NOMO-1 (cell line): ENCODE data around the gene PDZD7.

Experiments
- DNase-seq, 2 experiments: peaks; one replicate each; lab custom pipeline; 2025; ENCODE audit not compliant: unreplicated experiment in 2 of 2; lab: John Stamatoyannopoulos, UW

The PDZD7 gene

GRCh38 chr10:101031128-101031795, at the start of gene PDZD7, which contains the start of gene SFXN3:
Gene PDZD7 (minus strand): TSS chr10:101031129. CDS start chr10:101030219, 910 bp downstream.
Gene SFXN3 (plus strand): TSS chr10:101031234. CDS start chr10:101034695, 3,461 bp downstream.
- DNase-seq = peak; percentile 82 to 98

DNA sequence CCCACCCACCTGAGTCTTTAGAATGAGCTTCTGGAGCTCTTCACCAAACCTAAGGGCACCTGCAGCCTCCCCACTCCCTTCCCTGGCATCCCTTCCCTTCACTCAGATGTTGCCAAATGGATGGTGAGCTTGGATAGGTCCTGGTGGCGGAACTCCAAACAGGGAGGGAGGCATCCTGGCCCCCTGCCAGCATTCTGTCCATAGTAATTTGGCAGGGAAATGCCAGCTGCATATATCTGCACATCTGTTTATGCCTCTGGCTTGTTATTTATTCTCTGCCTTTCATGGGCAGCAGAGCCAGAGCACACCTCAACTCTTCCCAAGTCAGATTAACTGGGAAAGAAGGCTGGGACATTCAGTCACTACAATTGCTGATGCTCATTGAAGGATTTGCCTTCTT, 48.9 kb upstream of the PDZD7 start:
- no peak for DNase-seq

DNA sequence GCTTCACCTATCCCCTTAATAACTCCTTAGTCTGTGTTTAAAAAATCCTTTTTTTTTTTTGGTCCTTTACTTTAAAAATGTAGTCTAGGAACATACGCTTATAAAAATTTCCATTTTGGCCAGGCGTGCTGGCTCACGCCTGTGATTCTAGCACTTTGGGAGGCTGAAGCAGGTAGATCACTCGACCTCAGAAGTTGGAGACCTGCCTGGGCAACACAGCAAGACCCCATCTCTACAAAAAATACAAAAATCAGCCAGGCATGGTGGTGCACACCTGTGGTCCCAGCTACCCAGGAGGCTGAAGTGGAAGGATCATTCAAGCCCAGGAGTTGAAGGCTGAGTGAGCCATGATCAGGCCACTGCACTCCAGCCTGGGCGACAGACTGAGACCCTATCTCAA, 45.7 kb upstream of the PDZD7 start:
- DNase-seq = no peak

DNA sequence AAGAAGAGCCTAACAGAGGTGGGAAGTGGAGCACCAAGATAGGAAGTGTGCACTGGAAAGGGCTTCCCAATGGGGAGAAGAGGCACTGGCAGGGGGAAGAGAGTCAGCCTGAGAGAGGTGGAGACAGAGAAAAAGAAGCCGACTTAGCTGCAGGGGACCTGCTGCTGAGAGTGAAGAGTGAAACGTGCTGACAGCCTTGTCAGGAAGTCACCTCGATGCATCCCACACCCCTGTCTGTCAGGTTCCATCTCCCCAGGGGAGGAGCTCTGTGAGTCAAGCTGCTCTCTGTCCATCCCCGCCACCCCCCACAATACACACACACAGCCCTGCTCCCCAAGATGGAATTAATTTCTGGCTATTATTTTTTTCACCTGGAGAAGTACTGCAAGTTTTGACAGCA, 44.8 kb upstream of the PDZD7 start:
- DNase-seq = no peak

DNA sequence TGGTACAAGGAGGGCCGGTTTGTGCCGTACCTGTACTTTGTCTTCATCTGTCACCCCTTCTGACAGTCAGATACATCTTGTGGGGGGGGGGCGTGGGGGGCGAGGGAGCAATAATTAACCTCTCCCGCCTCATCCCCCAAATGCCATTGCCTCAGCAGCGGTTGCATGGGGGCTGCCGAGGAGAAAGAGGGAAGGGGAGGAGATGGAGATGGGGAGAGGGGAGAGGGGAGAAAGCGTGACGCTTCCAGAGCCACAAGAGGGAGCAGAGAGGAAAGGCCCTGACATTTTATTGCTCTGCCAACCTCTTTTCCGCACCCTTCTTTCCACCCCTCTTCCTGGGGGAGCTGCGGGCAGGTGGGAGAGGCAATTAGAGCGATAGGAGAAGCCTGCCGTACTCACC, 42.7 kb upstream of the PDZD7 start:
- DNase-seq = no peak

GRCh38 chr10:101072923-101073322, 42.0 kb upstream of the PDZD7 start:
- no peak for DNase-seq

DNA sequence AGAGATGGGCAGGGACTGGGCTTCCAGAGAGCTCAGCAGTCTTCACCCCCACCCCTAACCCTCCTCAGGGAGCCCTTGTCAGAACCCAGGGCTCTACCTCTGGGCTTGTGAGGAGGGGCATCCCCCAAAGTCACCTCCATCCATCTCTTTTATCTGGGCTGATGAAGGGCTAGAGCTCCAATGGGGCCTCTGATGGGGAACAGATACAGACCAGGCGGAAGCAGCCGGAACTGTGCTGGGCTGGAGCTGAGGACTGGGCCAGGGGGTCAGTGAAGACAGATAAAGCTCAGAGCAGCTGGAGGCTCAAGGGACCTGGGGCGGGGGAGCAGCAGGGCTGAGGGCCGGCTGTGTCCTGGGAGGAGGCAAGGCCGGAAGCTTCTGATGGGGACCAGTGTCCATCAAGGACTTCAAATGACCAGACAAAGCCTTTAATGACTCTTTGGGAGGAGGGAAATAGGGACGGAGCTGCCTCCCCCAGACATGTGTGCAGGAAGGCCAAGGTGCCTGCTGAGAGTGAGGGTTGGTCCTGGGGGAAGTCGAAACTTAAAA, 41.0 kb upstream of the PDZD7 start:
- no peak for DNase-seq

GRCh38 chr10:101071267-101071884, 40.4 kb upstream of the PDZD7 start:
- peak; percentile 88 to 96 for DNase-seq

DNA sequence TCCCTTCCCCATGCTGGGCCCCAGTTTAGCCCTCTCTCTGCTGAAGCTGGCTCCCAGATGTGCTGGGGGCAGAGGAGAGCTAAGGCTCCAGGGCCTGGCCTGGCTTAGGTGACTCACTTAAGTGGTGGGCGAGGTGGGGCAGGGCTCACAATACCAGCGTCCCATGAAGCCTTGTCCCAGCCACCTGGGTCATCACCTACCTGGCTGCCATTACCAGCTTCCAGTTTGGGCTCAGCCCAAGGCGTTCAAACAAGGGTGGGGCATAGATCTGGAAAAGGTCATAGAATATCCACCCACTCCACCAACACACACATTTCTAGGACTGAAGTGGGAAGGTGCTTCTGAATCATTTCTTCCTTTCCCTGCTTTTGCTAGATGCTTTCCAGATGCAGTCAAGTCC, 39.2 kb upstream of the PDZD7 start:
- DNase-seq = no peak

- DNase-seq = no peak
Measured at GRCh38 chr10:101069441-101069840, 38.5 kb upstream of the PDZD7 start.

DNA sequence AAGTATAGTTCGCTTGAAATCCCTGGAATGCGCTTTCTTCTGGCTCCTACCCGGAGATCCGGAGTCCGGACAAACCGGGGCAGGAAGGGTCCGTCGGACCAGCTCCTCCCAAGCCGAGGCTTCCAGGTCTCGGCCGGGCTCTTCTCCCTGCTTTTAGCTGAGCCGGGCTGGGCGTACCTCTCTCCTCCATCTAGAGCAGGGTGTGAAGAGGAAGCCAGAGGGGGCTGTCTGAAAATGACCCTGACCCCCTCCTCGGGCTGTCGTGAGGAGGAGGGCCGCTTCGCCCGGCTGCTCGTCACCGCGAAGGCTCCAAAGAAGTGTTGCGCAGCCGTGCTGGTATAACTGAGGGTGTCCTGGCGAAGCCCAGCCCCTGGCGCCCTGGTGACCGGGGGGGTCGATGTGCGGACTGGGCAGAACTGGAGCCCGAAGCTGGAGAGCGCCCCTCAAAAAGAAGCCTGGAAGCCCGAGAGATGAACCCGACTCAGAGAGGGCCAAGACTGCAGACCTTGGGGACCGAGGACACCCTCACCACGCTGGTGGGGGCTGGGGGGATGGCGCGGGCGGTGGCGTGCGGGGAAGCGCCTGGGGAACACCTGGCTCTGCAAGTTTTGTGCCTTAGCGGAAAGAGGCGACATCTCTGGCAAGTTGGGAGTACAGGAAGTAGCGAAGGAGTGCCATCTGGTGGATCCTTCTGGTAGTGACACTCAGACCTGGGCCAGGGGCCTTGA, 36.6 kb upstream of the PDZD7 start:
- DNase-seq = peak; percentile 56 to 59

DNA sequence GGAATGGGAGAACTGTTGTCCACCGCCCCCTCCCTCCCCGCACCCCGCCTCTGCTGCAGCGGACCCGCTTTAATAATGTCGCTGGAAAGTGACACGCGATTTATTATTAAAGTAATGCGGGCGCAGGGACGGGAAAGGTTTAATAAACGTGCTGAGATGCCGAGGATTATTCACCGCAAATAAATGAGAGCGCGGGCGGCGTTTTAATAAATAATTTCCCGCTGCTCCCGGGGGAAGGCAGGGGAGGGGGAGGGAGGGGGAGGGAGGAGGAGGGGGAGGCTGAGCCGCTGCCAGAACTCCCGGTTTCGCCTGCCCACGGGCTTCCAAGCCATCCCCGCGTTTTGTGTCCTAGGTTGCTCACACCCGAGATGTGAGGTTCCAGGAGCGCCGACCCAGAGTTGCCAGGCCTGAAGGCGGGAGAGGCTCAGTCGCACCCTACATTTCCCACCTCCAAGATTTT, 36.0 kb upstream of the PDZD7 start:
- DNase-seq = no peak

- peak; percentile 70 to 84 for DNase-seq
Measured at GRCh38 chr10:101066146-101066895, 35.4 kb upstream of the PDZD7 start.

GRCh38 chr10:101065481-101066145, 34.7 kb upstream of the PDZD7 start:
- DNase-seq = no peak

DNA sequence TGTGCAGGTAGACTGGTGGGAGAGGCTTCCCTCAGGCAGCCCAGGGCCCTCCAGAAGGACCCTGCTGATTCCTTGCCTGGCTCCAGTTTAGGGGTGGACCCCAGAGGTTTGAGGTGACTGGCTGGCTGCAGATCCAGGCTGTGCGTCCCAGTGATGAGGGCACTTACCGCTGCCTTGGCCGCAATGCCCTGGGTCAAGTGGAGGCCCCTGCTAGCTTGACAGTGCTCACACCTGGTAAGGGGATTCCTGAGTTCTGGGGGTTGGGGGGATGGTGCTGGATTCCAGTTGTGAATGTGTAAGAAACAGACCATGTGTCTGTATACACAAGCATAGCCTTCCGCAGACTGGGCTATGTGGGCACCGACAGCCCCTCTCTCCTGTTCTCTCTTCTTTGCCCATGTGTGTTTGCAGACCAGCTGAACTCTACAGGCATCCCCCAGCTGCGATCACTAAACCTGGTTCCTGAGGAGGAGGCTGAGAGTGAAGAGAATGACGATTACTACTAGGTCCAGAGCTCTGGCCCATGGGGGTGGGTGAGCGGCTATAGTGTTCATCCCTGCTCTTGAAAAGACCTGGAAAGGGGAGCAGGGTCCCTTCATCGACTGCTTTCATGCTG, 33.6 kb upstream of the PDZD7 start:
- DNase-seq = no peak

DNA sequence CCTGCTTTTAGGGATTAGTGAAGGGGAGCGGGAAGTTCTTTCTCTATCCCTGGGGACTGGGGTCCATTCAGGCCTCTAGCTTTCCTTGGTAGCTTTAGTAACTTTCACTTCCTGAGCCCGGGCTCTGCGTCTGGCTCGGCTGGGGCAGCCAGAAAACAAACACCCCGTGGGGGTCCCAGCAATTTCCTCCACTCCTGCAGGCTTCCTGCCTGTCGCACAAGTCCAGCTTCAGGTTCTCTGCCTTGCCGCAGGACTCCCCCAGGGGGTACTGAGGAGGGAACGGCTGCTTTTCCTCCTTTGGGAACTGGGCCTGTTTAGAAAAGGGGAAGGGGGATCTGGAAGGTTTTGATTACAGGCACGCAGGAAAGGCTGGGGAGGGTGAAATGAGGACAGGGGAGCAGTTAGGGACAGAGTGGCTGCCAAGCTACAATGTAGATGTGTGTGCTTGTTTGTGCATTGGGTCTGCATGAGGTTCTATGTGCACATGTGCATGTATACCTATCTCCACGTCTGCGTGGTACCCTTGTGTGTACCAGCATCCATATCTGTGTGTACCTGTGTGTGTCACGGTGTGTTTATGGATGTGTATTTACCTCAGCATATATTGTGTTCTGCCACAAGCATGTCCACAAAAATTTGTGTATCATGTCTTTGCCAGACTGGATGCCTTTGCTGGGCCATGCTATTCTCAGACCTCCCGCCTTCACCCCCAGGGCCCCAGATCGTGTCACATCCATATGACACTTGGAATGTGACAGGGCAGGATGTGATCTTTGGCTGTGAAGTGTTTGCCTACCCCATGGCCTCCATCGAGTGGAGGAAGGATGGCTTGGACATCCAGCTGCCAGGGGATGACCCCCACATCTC, 32.9 kb upstream of the PDZD7 start:
- DNase-seq = peak in 1 of 2 experiments; percentile 8

GRCh38 chr10:101063050-101063525, 32.2 kb upstream of the PDZD7 start:
- no peak for DNase-seq

- DNase-seq = peak; percentile 48 to 78
Measured at GRCh38 chr10:101062232-101063049, 31.5 kb upstream of the PDZD7 start.
